DND-41 (cell line): ENCODE measurements around the gene ZC3H7A.

Experiments used
- ATAC-seq: fragments of 200-7000 bp; cut with Tn5 transposase; 3 replicates; pipeline ENCODE4 v1.9.1; 2021; ENCODE audit warnings: low read depth; ENCODE audit not compliant: insufficient read depth
- DNase-seq: peaks from one replicate; pipeline ENCODE4 v3.0.0-alpha.2; 2020
- H2AFZ ChIP-seq: 2 replicates; pipeline ENCODE4 v1.6.0; 2012; ENCODE audit warnings: low read depth, low read length
- H3K27ac ChIP-seq: 2 replicates; pipeline ENCODE4 v1.5.1; 2012; ENCODE audit warnings: low read length, inconsistent platforms
- H3K27me3 ChIP-seq: fragments of 200-600 bp; sonication (generic); 2 replicates; pipeline ENCODE4 v1.6.0; 2012; ENCODE audit warnings: low read length, mild to moderate bottlenecking, inconsistent platforms; ENCODE audit not compliant: insufficient read depth, poor library complexity
- H3K36me3 ChIP-seq: 2 replicates; pipeline ENCODE4 v1.5.1; 2012; ENCODE audit warnings: low read length, inconsistent platforms; ENCODE audit not compliant: insufficient read depth
- H3K4me1 ChIP-seq: 2 replicates; pipeline ENCODE4 v1.5.1; 2012; ENCODE audit warnings: mild to moderate bottlenecking, low read length; ENCODE audit not compliant: insufficient read depth
- H3K4me2 ChIP-seq: 2 replicates; pipeline ENCODE4 v1.6.0; 2012; ENCODE audit warnings: mild to moderate bottlenecking, moderate library complexity, low read length, inconsistent platforms; ENCODE audit not compliant: insufficient read depth
- H3K4me3 ChIP-seq, 2 experiments: fragments of 200-600 bp in 1 of 2; shearing (Covaris generic) in 1 of 2; 2 replicates each; pipeline ENCODE4 v1.5.1; 2012 to 2016; ENCODE audit warnings: inconsistent platforms in 2 of 2, low read length in 2 of 2, mild to moderate bottlenecking in 2 of 2, low read depth in 1 of 2, moderate library complexity in 1 of 2
- H3K79me2 ChIP-seq: 2 replicates; pipeline ENCODE4 v1.6.0; 2012; ENCODE audit warnings: low read length, inconsistent platforms; ENCODE audit not compliant: insufficient read depth
- H3K9ac ChIP-seq: 2 replicates; pipeline ENCODE4 v1.6.0; 2012; ENCODE audit warnings: low read depth, mild to moderate bottlenecking, inconsistent platforms, low read length, moderate library complexity
- H3K9me3 ChIP-seq: 2 replicates; pipeline ENCODE4 v1.5.1; 2012; ENCODE audit warnings: low read length, moderate library complexity, mild to moderate bottlenecking, inconsistent platforms; ENCODE audit not compliant: insufficient read depth, severe bottlenecking
- H4K20me1 ChIP-seq: 2 replicates; pipeline ENCODE4 v1.6.0; 2012; ENCODE audit warnings: low read length; ENCODE audit not compliant: insufficient read depth
- CTCF ChIP-seq: IDR thresholded peaks from 2 replicates; pipeline ENCODE4 v1.5.1; 2012; ENCODE audit warnings: borderline replicate concordance, low read length, moderate library complexity, mild to moderate bottlenecking; ENCODE audit not compliant: poor library complexity, severe bottlenecking; ENCODE audit errors: extremely low read depth
- EZH2 ChIP-seq: IDR thresholded peaks from 3 replicates; pipeline ENCODE4 v1.6.1; 2012; ENCODE audit warnings: borderline replicate concordance, low read depth, mild to moderate bottlenecking, moderate library complexity, low read length, inconsistent platforms; ENCODE audit not compliant: severe bottlenecking

Gene ZC3H7A

GRCh38 chr16:11729787-11730186 lies 67.3 kb downstream of the ZC3H7A start:
- Histone ChIP-seq H3K27me3 (no peaks in the 10 kb centered on the region), H3K9ac (no peak overlapping the region), H3K27ac (no peak overlapping the region), H3K4me3 (no peak overlapping the region), H2AFZ (no peak overlapping the region), H3K4me1 (no peaks in the 10 kb centered on the region), H4K20me1 (0 out of 2 replicates have a peak, but pooled peaks cover 3% of the 10 kb centered on the region), H3K79me2 (0 out of 2 replicates have a peak, but pooled peaks cover 6% of the 10 kb centered on the region), H3K4me2 (no peak overlapping the region), H3K9me3 (no peaks in the 10 kb centered on the region), H3K36me3 (peaks cover 85% of the 10 kb centered on the region)
- TF ChIP-seq CTCF (no peak), EZH2 (no peak)
- DNase-seq: no peak
- ATAC-seq: no peak

- Histone ChIP-seq H4K20me1 (no peaks in the 10 kb centered on the region), H3K9ac (no peak overlapping the region), H3K4me3 (no peak overlapping the region), H2AFZ (no peak overlapping the region), H3K36me3 (peaks cover 80% of the 10 kb centered on the region), H3K79me2 (0 out of 2 replicates have a peak, but pooled peaks cover 6% of the 10 kb centered on the region), H3K9me3 (no peaks in the 10 kb centered on the region), H3K27me3 (no peaks in the 10 kb centered on the region), H3K27ac (no peak overlapping the region), H3K4me1 (no peaks in the 10 kb centered on the region), H3K4me2 (no peak overlapping the region)
- no peak for ATAC-seq
- no peak for DNase-seq
- TF ChIP-seq EZH2 (no peak), CTCF (no peak)
These were observed 69.1 kb downstream of the ZC3H7A start for GRCh38 chr16:11727796-11728543.

GRCh38 chr16:11726008-11726407 lies 71.0 kb downstream of the ZC3H7A start:
- Histone ChIP-seq H3K4me3 (no peak overlapping the region), H3K27me3 (no peaks in the 10 kb centered on the region), H3K9me3 (no peaks in the 10 kb centered on the region), H3K36me3 (peaks cover 75% of the 10 kb centered on the region), H3K9ac (no peak overlapping the region), H2AFZ (no peak overlapping the region), H3K27ac (no peak overlapping the region), H4K20me1 (0 out of 2 replicates have a peak, but pooled peaks cover 4% of the 10 kb centered on the region), H3K4me1 (no peaks in the 10 kb centered on the region), H3K4me2 (no peak overlapping the region), H3K79me2 (0 out of 2 replicates have a peak, but pooled peaks cover 6% of the 10 kb centered on the region)
- ATAC-seq: no peak
- no peak for TF ChIP-seq EZH2
- no peak for TF ChIP-seq CTCF
- no peak for DNase-seq
